Measurements from ENCODE around the gene OTOP3.

OTOP3 gene

DNA sequence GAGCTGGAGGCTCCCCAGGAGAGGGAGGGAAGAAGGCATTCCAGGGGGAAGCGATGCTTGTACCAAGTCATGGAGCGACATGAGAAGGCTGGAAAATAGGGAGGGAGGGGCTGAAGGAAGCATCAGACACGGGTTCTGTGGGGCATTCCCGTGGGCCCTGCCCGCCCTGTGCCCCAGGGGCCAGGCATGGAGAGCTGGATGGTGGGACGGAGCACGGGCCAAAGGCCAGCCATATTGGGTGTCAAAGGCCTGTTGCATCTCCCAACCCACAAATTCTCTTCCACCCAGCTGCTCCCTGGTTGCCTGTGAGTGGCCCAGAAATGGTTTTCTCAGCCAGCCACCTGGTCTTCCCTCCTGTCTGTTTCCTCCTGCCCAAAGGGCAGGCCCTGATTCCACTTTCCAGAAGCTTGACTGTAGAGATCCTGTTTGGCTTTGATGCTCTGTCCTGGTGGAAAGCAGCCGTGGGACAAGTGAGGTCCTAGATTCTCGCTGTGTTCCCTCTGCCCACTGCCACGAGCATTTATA is 54.9 kb downstream of the OTOP3 start:
- no peak for DNase-seq

DNA sequence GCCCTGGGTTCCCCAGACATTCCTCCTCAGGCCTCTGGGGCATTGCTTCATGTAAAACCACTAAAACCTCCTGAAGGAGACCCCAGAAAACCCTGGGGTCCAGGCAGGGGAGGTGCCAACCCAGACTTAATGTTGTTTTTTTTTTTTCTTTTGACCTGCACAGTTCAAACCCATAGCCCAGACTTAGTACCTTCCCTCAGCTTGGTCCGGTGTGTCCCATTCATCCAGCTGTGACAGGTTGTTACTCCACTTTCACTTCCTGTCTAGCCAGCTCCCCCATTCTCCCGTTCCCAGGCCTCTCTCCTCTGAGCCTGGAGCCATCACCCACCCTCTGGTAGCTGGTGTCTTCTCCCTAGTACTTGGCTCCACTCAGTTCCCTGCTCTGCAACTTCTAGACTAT is 56.5 kb downstream of the OTOP3 start:
- DNase-seq, result no peak

DNA sequence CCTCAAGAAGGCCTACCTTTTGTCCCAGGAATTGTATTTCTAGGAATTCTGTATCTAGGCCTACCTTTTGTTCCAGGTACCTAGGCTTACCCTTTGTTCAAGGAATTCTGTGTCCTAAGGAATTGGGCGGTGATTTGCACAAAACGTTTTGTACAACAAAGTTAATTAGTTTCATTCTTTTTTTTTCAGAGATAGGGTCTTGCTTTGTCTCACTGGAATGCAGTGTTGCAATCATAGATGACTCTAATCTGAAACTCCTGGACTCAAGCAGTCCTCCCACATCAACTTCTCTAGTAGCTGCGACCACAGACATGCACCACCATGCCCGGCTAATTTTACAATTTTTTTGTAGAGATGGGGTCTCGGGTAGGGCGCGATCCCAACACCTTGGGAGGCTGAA is 58.7 kb downstream of the OTOP3 start:
- no peak for DNase-seq

DNA sequence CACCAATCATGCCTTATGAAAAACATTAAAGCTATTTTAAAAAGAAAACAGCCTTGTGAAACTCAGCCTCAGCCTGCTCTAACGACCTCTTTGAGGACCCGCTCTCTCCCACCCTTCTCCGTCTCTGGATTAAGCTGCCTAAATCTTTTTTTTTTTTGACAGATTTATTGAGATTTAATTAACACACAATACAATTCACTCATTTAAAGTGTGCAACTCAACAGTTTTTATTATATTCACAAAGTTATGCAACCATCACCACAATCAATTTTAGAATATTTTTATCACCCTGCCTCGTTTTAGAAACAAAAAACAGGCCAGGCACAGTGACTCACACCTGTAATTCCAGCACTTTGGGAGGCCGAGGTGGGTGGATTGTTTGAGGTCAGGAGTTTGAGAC is 60.1 kb downstream of the OTOP3 start:
- DNase-seq, result no peak

DNA sequence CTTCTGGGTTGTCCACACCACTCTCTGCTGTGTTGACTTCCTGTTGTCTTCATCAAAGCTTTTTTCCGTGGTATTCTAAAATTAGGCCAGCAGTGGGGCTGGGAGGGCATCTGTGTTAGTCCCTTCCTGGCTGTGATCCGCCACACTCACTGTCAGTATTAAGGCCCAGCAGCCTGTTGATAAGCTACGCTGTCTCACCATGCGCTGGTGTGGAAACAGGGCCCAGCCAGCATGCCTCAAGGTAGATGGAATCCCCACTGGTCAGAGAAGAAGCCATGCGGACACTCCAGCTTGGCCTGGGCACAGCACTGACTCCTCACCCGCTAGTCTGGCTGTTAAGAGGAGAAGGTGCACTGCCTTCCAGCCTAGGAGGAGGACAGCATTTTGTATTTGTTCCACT is 63.1 kb downstream of the OTOP3 start:
- DNase-seq, result no peak

DNA sequence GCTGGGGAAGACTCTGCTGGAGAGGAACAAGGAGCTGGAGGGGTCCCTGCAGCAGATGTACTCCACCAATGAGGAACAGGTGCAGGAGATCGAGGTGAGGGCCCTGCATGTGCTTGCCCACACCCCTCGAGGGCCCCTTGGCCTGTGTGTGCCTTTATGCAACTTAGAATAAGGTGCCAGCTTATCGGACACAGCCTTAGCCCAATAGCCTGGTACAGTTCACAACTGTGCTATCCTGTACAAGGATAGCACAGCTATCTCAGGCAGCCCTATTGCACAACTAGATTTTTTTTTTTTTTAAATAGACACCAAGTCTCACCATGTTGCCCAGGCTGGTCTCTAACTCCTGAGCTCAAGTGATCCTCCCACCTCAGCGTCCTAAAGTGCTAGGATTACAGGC is 63.8 kb downstream of the OTOP3 start:
- DNase-seq, result no peak

Data from activated CD4-positive, CD25-positive, alpha-beta regulatory T cell (primary cell).